Small intestine (tissue), 7 donors: ENCODE data around the gene SLC4A8. TPM values are rescaled to one million over a fixed set of nuclear protein-coding genes. Genes with fewer than 3 reads are reported as not detected.

Experiments used
- DNase-seq, 2 donors: peaks; one replicate each; pipeline versions ENCODE4 v3.0.0 to v3.0.0-alpha.2; 2013
- FAIRE-seq: peaks from 2 replicates; lab custom pipeline; 2012; peaks lifted over from hg19 to GRCh38; lab: Jason Lieb, UNC
- H3K27ac ChIP-seq, 3 donors: one replicate each; pipeline ENCODE4 v1.5.1; 2013; ENCODE audit warnings: low read length in 2 of 3, mild to moderate bottlenecking in 2 of 3, control low read depth in 1 of 3, inconsistent platforms in 1 of 3, low read depth in 1 of 3, moderate library complexity in 1 of 3
- H3K27me3 ChIP-seq, 3 donors: one replicate each; pipeline ENCODE4 v1.6.1; 2013; ENCODE audit warnings: low read length in 3 of 3, inconsistent platforms in 1 of 3; ENCODE audit not compliant: control insufficient read depth in 3 of 3, insufficient read depth in 3 of 3
- H3K36me3 ChIP-seq, 3 donors: one replicate each; pipeline ENCODE4 v1.6.1; 2013; ENCODE audit warnings: low read length in 3 of 3, inconsistent platforms in 1 of 3, low read depth in 1 of 3, mild to moderate bottlenecking in 1 of 3, moderate library complexity in 1 of 3; ENCODE audit not compliant: control insufficient read depth in 3 of 3, insufficient read depth in 2 of 3
- H3K4me1 ChIP-seq, 3 donors: one replicate each; pipeline ENCODE4 v1.6.1; 2013; ENCODE audit warnings: low read length in 2 of 3, inconsistent platforms in 1 of 3, low read depth in 1 of 3, mild to moderate bottlenecking in 1 of 3, moderate library complexity in 1 of 3; ENCODE audit not compliant: control insufficient read depth in 3 of 3, insufficient read depth in 2 of 3
- H3K4me3 ChIP-seq, 3 donors: one replicate each; pipeline ENCODE4 v1.5.1; 2013; ENCODE audit warnings: low read length in 3 of 3, control low read depth in 1 of 3, inconsistent platforms in 1 of 3, low read depth in 1 of 3, mild to moderate bottlenecking in 1 of 3, moderate library complexity in 1 of 3
- H3K9me3 ChIP-seq, 2 donors: one replicate each; pipeline ENCODE4 v1.6.1; 2013; ENCODE audit warnings: low read depth in 1 of 2, low read length in 1 of 2; ENCODE audit not compliant: control insufficient read depth in 2 of 2, insufficient read depth in 1 of 2
- WGBS, 3 donors: extraction: QIAGEN DNeasy Blood & Tissue Kit; methylation state at CpG; one replicate each; pipeline ENCODE4 v1.1.7; 2013; 5-methylcytosine and 5-hydroxymethylcytosine counted together
- polyA plus RNA-seq, 4 donors: library from polyadenylated mRNA; stranded (reverse) in 3 of 4; unstranded in 1 of 4; fragments of 200-250 nt in 3 of 4; fragments of 120-200 nt in 1 of 4; gene quantifications; one replicate each; pipeline versions ENCODE4 v1.2.1 to v1.2.3, GENCODE V29; 2013
- donor health status: healthy with polysubstance abuse.
- donor health status: control.
- donor health status: control.
- donor health status: Bipolar disorder and iron deficiency.
- donor health status: healthy.

SLC4A8 gene
- polyA plus RNA-seq, 4 donors: 0.43 to 2.5 (median 1.7) TPM

DNA sequence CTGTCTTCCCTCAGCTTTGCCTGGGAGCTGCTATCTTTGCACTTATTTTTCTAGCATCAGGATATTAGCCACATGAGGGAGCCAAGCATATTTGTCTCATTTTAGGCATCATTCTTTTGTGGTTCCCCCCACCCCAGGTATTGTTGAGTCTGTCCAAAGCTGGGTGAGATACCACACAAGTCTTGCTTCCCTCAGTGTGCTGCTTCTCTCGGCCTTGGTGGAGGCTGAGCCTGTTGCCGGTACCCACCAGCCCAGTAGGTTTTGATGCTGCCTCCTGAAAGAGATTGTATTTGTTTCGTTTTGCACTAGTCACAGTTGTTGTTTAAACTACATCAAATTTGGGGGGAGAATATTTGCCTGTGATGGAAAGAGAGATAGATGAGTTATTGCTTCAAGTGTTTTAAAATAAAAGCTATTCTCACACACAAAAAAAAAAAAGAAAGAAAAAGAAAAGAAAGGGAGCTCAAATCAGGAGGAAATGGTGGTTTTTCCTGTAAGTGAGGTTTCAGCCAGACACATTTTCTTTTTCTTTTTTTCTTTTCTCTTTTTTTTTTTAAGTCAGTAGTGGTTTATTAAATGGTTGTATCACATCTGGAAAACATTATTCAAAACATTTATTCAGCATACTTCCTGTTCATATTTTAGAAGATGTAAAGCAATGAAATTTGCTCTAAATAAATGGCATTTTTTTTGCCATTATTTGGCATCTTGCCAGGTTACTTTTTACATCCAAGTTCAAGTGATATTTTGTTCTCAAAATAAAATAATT lies 58.5 kb downstream of the SLC4A8 start:
- Histone ChIP-seq H3K27me3 (no peaks in the 10 kb centered on the region), H3K36me3 (no peaks in the 10 kb centered on the region), H3K4me1 (no peaks in the 10 kb centered on the region), H3K9me3 (no peaks in the 10 kb centered on the region), H3K27ac (no peak overlapping the region), H3K4me3 (no peak overlapping the region)
- 49 to 71% (median 57%) methylated on average over 3 of the region's 3 CpGs for WGBS, 3 donors
- FAIRE-seq (peak; percentile 81), DNase-seq (peak in 1 of 2 donors; percentile 12)

DNA sequence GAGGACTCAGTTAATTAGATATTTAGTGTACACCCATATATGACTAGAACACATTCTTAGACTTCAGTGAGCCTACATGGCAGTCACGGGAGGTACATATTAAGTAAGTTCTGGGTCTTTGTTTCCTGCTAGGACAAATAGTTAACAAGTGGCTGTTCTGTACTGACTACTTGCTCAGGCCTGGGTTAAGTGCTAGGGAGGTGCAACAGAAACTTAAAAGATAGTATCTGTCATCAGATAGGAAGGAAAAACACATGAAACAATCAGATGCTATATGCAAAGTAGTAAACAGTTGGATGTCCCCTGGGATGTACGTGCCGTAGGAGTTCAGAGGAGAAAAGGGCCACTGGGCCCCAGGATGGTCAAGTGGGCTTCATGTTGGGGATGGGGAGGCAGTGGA lies 59.5 kb downstream of the SLC4A8 start:
- no peak overlapping the region for H3K4me3 ChIP-seq
- no peaks in the 10 kb centered on the region for H3K9me3 ChIP-seq
- no peak for FAIRE-seq
- no peak overlapping the region for H3K27ac ChIP-seq
- H3K4me1 ChIP-seq: no peaks in the 10 kb centered on the region
- no peak for DNase-seq
- H3K27me3 ChIP-seq: no peaks in the 10 kb centered on the region
- 83 to 97% (median 90%) methylated on average over 3 of the region's 3 CpGs for WGBS, 3 donors
- no peaks in the 10 kb centered on the region for H3K36me3 ChIP-seq

DNA sequence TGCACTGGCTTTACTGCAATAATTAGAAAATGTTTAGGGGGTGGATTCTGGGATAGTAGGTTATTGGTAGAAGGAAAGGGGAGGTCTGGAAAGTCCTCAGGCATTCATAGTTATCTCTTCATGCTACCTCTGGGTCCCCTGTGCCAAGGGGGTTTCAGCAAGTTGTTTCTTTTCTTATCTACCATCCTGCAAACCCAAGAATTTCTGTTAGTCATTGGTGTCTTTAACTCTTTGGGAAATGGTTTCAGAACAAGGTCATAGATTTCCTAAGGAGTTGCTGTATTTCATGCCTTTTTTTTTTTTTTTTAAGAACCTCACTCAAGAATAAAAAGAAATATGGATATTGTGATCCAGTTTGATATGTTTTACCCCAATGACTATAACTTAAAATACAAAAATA lies 63.6 kb downstream of the SLC4A8 start:
- FAIRE-seq: no peak
- no peaks in the 10 kb centered on the region for H3K9me3 ChIP-seq
- no peak overlapping the region for H3K27ac ChIP-seq
- H3K36me3 ChIP-seq: no peaks in the 10 kb centered on the region
- no peak overlapping the region for H3K4me3 ChIP-seq
- H3K4me1 ChIP-seq: no peaks in the 10 kb centered on the region
- no peaks in the 10 kb centered on the region for H3K27me3 ChIP-seq
- DNase-seq: no peak

DNA sequence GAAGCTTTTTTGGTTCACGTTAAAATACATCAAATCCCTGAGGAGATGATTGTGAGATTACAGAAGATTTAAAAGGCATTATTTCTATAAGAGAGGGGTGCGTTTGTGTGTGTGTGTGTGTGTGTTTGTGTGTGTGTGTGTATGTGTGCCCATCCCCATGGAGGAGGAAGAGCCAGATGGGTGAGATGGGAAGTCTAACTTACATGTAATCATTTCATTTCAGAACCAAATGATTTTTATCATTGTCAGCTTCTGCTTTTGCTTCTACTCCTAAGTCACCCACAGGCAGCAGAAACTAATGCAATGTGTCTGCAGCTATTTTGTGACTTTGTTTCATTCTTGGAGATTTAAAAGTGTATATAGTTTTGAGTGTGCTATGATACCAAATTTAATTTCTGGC lies 68.7 kb downstream of the SLC4A8 start:
- no peak overlapping the region for H3K4me3 ChIP-seq
- no peak for FAIRE-seq
- no peaks in the 10 kb centered on the region for H3K4me1 ChIP-seq
- H3K36me3 ChIP-seq: no peaks in the 10 kb centered on the region
- WGBS, 3 donors: 81 to 89% (median 83%) methylated on average over 2 of the region's 2 CpGs
- H3K27me3 ChIP-seq: no peaks in the 10 kb centered on the region
- no peak overlapping the region for H3K27ac ChIP-seq
- no peaks in the 10 kb centered on the region for H3K9me3 ChIP-seq
- DNase-seq: no peak

DNA sequence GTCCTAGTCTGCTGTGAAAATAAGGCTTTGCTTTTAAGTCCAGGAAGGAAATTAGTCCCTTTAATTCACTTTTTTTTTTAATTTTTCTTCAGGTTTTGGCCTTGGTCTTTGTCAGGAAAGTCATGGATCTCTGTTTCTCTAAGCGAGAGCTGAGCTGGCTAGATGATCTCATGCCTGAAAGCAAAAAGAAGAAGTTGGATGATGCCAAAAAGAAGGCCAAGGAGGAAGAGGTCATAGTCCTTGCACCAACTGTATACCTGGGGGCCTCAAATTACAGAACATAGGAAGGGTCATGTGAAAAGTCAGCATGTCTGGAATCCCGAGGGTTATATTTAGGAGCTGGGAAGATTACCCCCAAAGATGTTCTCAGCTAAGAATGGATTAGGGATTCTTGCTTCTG lies 72.3 kb downstream of the SLC4A8 start:
- Histone ChIP-seq H3K4me3 (no peak overlapping the region), H3K27me3 (no peaks in the 10 kb centered on the region), H3K4me1 (no peaks in the 10 kb centered on the region), H3K9me3 (no peaks in the 10 kb centered on the region), H3K27ac (no peak overlapping the region), H3K36me3 (no peaks in the 10 kb centered on the region)
- WGBS, 3 donors: 90 to 97% (median 93%) methylated on average over 2 of the region's 2 CpGs
- DNase-seq (no peak), FAIRE-seq (no peak)

DNA sequence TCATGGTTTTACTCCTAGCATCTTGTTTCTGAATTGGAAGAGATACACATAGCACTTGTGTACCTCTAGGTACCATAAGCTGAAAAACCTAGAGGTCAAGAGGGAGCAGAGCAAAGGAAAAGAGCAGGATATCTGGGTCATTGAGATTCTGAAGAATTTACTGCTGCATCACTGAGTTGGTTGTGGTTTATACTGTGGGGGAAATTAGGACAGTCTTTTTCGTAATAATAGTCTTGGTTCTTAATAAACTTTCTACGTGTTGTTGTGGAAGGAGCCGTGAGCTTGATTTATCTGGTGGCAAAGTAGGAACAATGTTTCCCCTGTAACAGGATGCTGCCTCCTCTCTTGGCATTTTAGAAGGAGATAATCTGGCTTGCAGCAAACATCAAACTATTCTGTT lies 80.2 kb downstream of the SLC4A8 start:
- no peak overlapping the region for H3K27ac ChIP-seq
- H3K4me3 ChIP-seq: no peak overlapping the region
- H3K36me3 ChIP-seq: peaks cover 0 to 3% (median 0%) of the 10 kb centered on the region in 3 donors
- no peaks in the 10 kb centered on the region for H3K4me1 ChIP-seq
- FAIRE-seq: no peak
- no peaks in the 10 kb centered on the region for H3K27me3 ChIP-seq
- 75 to 84% (median 78%) methylated on average over 3 of the region's 3 CpGs for WGBS, 3 donors
- no peak for DNase-seq
- H3K9me3 ChIP-seq: no peaks in the 10 kb centered on the region

DNA sequence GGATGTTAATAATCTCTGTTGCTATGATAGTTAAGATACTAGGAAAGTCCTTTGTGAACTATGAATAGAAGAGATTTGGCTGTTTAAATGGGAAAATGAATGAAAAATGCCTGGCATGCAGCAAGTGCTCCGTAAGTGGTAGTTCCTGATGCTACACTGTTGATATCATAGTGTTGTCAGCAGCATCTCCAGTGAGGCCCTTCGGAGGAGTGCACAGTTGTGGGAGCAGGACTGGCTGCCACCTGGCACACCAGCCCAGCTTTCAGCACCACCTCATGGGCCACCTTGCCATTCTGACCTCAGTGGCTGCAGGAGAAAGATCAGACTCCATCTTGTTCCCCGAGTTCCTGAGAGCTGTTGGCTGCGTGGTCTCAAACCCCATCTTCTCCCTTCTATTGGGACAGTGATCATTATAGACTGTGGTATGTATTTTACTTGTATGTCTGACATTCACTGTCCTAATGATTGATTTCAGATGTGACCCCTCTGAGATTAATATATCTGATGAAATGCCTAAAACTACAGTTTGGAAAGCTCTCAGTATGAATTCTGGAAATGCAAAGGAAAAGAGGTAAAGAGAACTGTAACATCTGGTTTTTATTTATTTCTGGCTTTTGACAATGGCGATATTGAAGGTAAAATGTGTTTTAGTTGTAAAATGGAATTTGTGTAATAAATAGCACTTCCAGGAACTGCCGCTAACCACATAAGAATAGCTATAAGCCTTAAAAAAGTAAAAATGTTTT lies 80.9 kb downstream of the SLC4A8 start:
- peaks cover 0 to 3% (median 0%) of the 10 kb centered on the region in 3 donors for H3K36me3 ChIP-seq
- 81 to 91% (median 90%) methylated on average over 6 of the region's 6 CpGs for WGBS, 3 donors
- no peak for FAIRE-seq
- no peaks in the 10 kb centered on the region for H3K9me3 ChIP-seq
- no peak overlapping the region for H3K4me3 ChIP-seq
- H3K4me1 ChIP-seq: no peaks in the 10 kb centered on the region
- H3K27ac ChIP-seq: no peak overlapping the region
- DNase-seq: no peak
- no peaks in the 10 kb centered on the region for H3K27me3 ChIP-seq

DNA sequence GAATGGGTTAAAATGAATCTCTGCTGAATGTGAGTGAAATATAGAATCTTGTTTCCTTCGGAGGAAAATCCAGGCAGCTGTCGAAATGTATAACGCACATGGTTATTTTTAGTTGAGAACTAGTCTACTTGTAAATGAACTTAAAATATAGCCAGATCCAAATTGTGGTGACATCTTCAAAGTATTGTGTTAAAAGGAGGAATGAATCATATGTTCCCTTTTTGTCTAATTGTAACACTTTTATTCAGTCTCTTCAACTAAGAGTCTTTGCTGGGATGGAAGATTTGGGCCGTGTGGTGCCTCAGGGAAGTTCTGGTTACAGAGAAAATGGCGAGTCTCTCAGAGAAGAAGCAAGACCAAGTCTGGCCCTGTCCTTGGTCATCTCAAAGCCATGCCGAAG lies 82.5 kb downstream of the SLC4A8 start:
- Histone ChIP-seq H3K27ac (no peak overlapping the region), H3K36me3 (peaks cover 0 to 3% (median 0%) of the 10 kb centered on the region in 3 donors), H3K27me3 (no peaks in the 10 kb centered on the region), H3K4me3 (no peak overlapping the region), H3K9me3 (no peaks in the 10 kb centered on the region), H3K4me1 (no peaks in the 10 kb centered on the region)
- FAIRE-seq (no peak), DNase-seq (no peak)
- 92 to 95% (median 94%) methylated on average over 6 of the region's 6 CpGs for WGBS, 3 donors
